HepG2 (cell line): ENCODE results near the gene KLHL11. TPM values are rescaled to one million over a fixed set of nuclear protein-coding genes. Genes with fewer than 3 reads are reported as not detected.
A peak's percentile ranks its signal among the peaks of the same experiment; 100 is the strongest.

Source experiments
- GABPA ChIP-seq, 2 experiments: IDR thresholded peaks; 2 replicates each; pipeline ENCODE4 v1.6.1; 2011 to 2016; ENCODE audit warnings: low read depth in 2 of 2, low read length in 1 of 2, missing biosample characterization in 1 of 2, missing genetic modification characterization in 1 of 2
- IKZF4 ChIP-seq: sonication (generic); formaldehyde crosslinking; IDR thresholded peaks from 2 replicates; pipeline ENCODE4 v1.5.1; 2020; ENCODE audit warnings: borderline replicate concordance, mild to moderate bottlenecking, low read depth, missing genetic modification reagents; ENCODE audit errors: not compliant biosample characterization
- KDM5B ChIP-seq: sonication (generic); formaldehyde crosslinking; IDR thresholded peaks from 2 replicates; pipeline ENCODE4 v1.4.0; 2020; ENCODE audit warnings: missing genetic modification reagents, mild to moderate bottlenecking, borderline replicate concordance
- KLF9 ChIP-seq: IDR thresholded peaks from 2 replicates; pipeline ENCODE4 v1.6.1; 2016; ENCODE audit warnings: low read depth
- PAWR ChIP-seq: sonication (generic); formaldehyde crosslinking; IDR thresholded peaks from 2 replicates; pipeline ENCODE4 v1.4.0; 2020; ENCODE audit warnings: missing genetic modification reagents, mild to moderate bottlenecking, borderline replicate concordance
- ZKSCAN5 ChIP-seq: sonication (generic); formaldehyde crosslinking; IDR thresholded peaks from 2 replicates; pipeline ENCODE4 v1.5.1; 2020; ENCODE audit warnings: mild to moderate bottlenecking, missing genetic modification reagents
- ZMYM4 ChIP-seq: sonication (generic); formaldehyde crosslinking; IDR thresholded peaks from 2 replicates; pipeline ENCODE4 v1.8.1; 2023; ENCODE audit warnings: mild to moderate bottlenecking, missing genetic modification reagents
- ZNF235 ChIP-seq: sonication (generic); formaldehyde crosslinking; IDR thresholded peaks from 2 replicates; pipeline ENCODE4 v1.8.1; 2023; ENCODE audit warnings: mild to moderate bottlenecking, missing genetic modification reagents, borderline replicate concordance
- ZNF552 ChIP-seq: sonication (generic); formaldehyde crosslinking; IDR thresholded peaks from 2 replicates; pipeline ENCODE4 v1.9.0; 2022; ENCODE audit warnings: missing genetic modification reagents, mild to moderate bottlenecking, borderline replicate concordance
- ZNF562 ChIP-seq: sonication (generic); formaldehyde crosslinking; IDR thresholded peaks from 2 replicates; pipeline ENCODE4 v1.8.0; 2022; ENCODE audit warnings: missing genetic modification reagents, borderline replicate concordance
- ZNF563 ChIP-seq: sonication (generic); formaldehyde crosslinking; IDR thresholded peaks from 2 replicates; pipeline ENCODE4 v1.8.0; 2022; ENCODE audit warnings: mild to moderate bottlenecking, moderate library complexity, missing genetic modification reagents
- ZNF768 ChIP-seq: sonication (generic); formaldehyde crosslinking; IDR thresholded peaks from 2 replicates; pipeline ENCODE4 v1.4.0; 2020; ENCODE audit warnings: missing genetic modification reagents
- polyA plus RNA-seq, 8 experiments: library from polyadenylated mRNA; depleted of rRNA in 3 of 8; stranded (reverse) in 7 of 8; unstranded in 1 of 8; fragments of >200 nt; fragmentation: Illumina TruSeq in 4 of 8; extraction: Trizol in 4 of 8; gene quantifications; 2 replicates each; pipeline versions ENCODE4 v1.2.1 to v1.2.3, GENCODE V29; 2011 to 2016; ENCODE audit warnings: low read depth in 4 of 8, missing spikeins in 1 of 8, mixed read lengths in 1 of 8; ENCODE audit not compliant: insufficient read depth in 1 of 8
- total RNA-seq, 5 experiments: library from RNA; depleted of rRNA; stranded (reverse); fragments of >200 nt; fragmentation: Illumina TruSeq; extraction: Trizol; gene quantifications; 2 replicates each; pipeline ENCODE4 v1.2.3, GENCODE V29; 2016; ENCODE audit warnings: low read depth in 1 of 5
- TF ChIP-seq, protein P1 (sequence below): sonication (generic); formaldehyde crosslinking; IDR thresholded peaks from one replicate; pipeline ENCODE4 v1.5.1; 2020; ENCODE audit warnings: mild to moderate bottlenecking, missing genetic modification reagents; ENCODE audit errors: not compliant biosample characterization
- TF ChIP-seq, protein P2 (sequence below), 2 experiments: IDR thresholded peaks; 2 replicates each; pipeline ENCODE4 v1.6.1; 2011 to 2012; ENCODE audit warnings: low read length in 2 of 2, borderline replicate concordance in 1 of 2, low read depth in 1 of 2, mild to moderate bottlenecking in 1 of 2, moderate library complexity in 1 of 2
- TF ChIP-seq, protein P3 (sequence below): sonication (generic); formaldehyde crosslinking; IDR thresholded peaks from 2 replicates; pipeline ENCODE4 v1.5.0; 2020; ENCODE audit warnings: missing genetic modification reagents, mild to moderate bottlenecking, borderline replicate concordance

The KLHL11 gene
- total and polyA plus RNA-seq, 2 of the 13 experiments (the other 11 are each of a cell fraction or from before 2014, with no cell fraction given): 7.7 to 27.5 TPM

DNA sequence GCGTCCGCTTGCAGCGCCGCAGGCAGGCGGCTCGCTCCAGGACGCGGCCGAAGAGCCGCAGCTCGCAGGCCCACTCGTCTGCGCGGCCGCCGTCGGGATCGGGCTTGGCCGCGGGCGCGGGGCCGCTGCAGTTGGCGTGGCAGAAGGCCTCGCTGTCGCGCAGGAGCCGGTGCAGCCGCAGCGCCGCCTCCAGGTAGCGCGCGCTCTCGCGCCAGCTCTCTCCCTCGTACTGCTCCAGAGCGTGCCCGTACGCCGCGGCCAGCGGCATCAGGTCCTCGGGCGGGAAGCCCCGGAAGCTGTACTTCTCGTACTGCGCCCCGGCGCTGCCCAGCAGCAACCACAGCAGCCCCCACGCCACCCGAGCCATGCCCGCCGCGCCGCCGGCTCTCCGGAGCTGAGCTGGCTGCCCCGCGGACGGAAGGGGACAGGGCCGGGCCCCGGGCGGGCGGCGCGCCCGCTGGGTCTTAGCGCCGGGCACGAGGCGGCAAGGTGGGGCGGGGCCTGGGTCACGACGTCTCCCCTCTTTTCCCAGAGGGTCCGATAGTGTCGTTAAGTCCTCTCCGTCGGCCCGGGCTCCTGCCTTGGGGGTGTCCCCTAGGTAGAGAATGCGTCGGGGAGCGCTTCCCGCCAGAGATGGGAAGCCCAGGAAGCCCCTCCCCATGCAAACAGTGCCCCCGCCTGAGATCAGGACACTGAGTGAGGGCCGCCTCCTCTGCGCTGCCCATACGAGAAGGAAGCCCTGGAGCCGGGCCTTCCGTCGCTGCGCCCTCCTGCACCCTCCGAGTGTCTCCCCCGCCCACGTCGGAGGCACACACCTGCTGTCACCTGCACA lies 53.5 kb downstream of the KLHL11 start, which contains the start of gene P3H4 (continued):
- TF ChIP-seq, protein P1, sequence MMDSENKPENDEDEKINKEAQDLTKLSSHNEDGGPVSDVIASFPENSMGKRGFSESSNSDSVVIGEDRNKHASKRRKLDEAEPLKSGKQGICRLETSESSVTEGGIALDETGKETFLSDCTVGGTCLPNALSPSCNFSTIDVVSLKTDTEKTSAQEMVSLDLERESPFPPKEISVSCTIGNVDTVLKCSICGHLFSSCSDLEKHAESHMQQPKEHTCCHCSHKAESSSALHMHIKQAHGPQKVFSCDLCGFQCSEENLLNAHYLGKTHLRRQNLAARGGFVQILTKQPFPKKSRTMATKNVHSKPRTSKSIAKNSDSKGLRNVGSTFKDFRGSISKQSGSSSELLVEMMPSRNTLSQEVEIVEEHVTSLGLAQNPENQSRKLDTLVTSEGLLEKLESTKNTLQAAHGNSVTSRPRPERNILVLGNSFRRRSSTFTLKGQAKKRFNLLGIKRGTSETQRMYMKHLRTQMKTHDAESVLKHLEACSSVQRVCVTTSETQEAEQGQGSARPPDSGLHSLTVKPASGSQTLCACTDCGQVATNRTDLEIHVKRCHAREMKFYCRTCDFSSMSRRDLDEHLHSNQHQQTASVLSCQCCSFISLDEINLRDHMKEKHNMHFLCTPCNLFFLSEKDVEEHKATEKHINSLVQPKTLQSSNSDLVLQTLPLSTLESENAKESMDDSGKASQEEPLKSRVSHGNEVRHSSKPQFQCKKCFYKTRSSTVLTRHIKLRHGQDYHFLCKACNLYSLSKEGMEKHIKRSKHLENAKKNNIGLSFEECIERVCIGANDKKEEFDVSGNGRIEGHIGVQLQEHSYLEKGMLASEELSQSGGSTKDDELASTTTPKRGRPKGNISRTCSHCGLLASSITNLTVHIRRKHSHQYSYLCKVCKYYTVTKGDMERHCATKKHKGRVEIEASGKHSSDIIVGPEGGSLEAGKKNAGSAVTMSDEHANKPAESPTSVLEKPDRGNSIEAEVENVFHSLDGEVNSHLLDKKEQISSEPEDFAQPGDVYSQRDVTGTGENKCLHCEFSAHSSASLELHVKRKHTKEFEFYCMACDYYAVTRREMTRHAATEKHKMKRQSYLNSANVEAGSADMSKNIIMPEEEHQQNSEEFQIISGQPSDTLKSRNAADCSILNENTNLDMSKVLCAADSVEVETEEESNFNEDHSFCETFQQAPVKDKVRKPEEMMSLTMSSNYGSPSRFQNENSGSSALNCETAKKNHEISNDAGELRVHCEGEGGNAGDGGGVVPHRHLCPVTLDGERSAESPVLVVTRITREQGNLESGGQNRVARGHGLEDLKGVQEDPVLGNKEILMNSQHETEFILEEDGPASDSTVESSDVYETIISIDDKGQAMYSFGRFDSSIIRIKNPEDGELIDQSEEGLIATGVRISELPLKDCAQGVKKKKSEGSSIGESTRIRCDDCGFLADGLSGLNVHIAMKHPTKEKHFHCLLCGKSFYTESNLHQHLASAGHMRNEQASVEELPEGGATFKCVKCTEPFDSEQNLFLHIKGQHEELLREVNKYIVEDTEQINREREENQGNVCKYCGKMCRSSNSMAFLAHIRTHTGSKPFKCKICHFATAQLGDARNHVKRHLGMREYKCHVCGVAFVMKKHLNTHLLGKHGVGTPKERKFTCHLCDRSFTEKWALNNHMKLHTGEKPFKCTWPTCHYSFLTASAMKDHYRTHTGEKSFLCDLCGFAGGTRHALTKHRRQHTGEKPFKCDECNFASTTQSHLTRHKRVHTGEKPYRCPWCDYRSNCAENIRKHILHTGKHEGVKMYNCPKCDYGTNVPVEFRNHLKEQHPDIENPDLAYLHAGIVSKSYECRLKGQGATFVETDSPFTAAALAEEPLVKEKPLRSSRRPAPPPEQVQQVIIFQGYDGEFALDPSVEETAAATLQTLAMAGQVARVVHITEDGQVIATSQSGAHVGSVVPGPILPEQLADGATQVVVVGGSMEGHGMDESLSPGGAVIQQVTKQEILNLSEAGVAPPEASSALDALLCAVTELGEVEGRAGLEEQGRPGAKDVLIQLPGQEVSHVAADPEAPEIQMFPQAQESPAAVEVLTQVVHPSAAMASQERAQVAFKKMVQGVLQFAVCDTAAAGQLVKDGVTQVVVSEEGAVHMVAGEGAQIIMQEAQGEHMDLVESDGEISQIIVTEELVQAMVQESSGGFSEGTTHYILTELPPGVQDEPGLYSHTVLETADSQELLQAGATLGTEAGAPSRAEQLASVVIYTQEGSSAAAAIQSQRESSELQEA (CRISPR knock-in tag): peak; percentile 75
- TF ChIP-seq ZNF563 (CRISPR knock-in tag) (peak; percentile 95), GABPA (IDR thresholded peaks at IDR 0.05; ENCODE audit: low read depth, low read length) (no peak; the same call in 1 of the 2 replicates), GABPA (CRISPR knock-in tag; IDR thresholded peaks at IDR 0.05; ENCODE audit: low read depth) (no peak), ZMYM4 (CRISPR knock-in tag) (peak; percentile 49), KDM5B (CRISPR knock-in tag) (no peak; the same call in 1 of the 2 replicates), KLF9 (CRISPR knock-in tag) (no peak), ZNF562 (CRISPR knock-in tag) (no peak), PAWR (CRISPR knock-in tag) (0 out of 2 replicates have a peak, but pooled peaks have one; percentile 44), ZKSCAN5 (0 out of 2 replicates have a peak, but pooled peaks have one; percentile 30), ZNF235 (CRISPR knock-in tag) (peak; percentile 93), IKZF4 (peak; percentile 80), ZNF552 (peak; percentile 61; the same call in 1 of the 2 replicates), ZNF768 (peak; percentile 74)
- TF ChIP-seq, protein P2, sequence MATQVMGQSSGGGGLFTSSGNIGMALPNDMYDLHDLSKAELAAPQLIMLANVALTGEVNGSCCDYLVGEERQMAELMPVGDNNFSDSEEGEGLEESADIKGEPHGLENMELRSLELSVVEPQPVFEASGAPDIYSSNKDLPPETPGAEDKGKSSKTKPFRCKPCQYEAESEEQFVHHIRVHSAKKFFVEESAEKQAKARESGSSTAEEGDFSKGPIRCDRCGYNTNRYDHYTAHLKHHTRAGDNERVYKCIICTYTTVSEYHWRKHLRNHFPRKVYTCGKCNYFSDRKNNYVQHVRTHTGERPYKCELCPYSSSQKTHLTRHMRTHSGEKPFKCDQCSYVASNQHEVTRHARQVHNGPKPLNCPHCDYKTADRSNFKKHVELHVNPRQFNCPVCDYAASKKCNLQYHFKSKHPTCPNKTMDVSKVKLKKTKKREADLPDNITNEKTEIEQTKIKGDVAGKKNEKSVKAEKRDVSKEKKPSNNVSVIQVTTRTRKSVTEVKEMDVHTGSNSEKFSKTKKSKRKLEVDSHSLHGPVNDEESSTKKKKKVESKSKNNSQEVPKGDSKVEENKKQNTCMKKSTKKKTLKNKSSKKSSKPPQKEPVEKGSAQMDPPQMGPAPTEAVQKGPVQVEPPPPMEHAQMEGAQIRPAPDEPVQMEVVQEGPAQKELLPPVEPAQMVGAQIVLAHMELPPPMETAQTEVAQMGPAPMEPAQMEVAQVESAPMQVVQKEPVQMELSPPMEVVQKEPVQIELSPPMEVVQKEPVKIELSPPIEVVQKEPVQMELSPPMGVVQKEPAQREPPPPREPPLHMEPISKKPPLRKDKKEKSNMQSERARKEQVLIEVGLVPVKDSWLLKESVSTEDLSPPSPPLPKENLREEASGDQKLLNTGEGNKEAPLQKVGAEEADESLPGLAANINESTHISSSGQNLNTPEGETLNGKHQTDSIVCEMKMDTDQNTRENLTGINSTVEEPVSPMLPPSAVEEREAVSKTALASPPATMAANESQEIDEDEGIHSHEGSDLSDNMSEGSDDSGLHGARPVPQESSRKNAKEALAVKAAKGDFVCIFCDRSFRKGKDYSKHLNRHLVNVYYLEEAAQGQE (IDR thresholded peaks at IDR 0.05; ENCODE audit: borderline replicate concordance in 1 of 2, low read depth in 1 of 2, low read length in 2 of 2): peak in 1 of 2 experiments; percentile 26; a peak in 1 of 4 replicates
- TF ChIP-seq, protein P3, sequence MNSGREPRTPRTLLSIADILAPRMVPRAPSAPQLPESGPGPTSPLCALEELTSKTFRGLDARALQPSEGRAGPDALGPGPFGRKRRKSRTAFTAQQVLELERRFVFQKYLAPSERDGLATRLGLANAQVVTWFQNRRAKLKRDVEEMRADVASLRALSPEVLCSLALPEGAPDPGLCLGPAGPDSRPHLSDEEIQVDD (CRISPR knock-in tag): peak; percentile 96; the same call in 1 of the 2 replicates
